GM23338 (cell line): ENCODE measurements around the gene PTPRN2. TPM values are rescaled to one million over a fixed set of nuclear protein-coding genes. Genes with fewer than 3 reads are reported as not detected.

ENCODE experiments used
- ATAC-seq: fragments of 200-7000 bp; cut with Tn5 transposase; 3 replicates; pipeline ENCODE4 v1.9.1; 2020
- DNase-seq: peaks from one replicate; pipeline ENCODE4 v3.0.0-alpha.2; 2015; ENCODE audit warnings: low spot score
- H2AFZ ChIP-seq: fragments of 200-600 bp; sonication (generic); 2 replicates; pipeline ENCODE4 v1.8.0; 2016; ENCODE audit warnings: antibody characterized with exemption, mild to moderate bottlenecking, moderate library complexity
- H3F3A ChIP-seq: fragments of 200-600 bp; sonication (generic); replicated peaks from 2 replicates; pipeline ENCODE4 v1.8.0; 2017; ENCODE audit warnings: antibody characterized with exemption, mixed run types, low read depth
- H3K27ac ChIP-seq: fragments of 200-600 bp; sonication (generic); 2 replicates; pipeline ENCODE4 v1.6.1; 2016; ENCODE audit warnings: low read depth
- H3K27me3 ChIP-seq: fragments of 200-600 bp; sonication (generic); 2 replicates; pipeline ENCODE4 v1.8.0; 2016; ENCODE audit warnings: mild to moderate bottlenecking, mixed run types, moderate library complexity; ENCODE audit not compliant: insufficient read depth
- H3K36me3 ChIP-seq: fragments of 200-600 bp; sonication (generic); 2 replicates; pipeline ENCODE4 v1.8.0; 2016; ENCODE audit warnings: mild to moderate bottlenecking; ENCODE audit not compliant: insufficient read depth
- H3K4me1 ChIP-seq: fragments of 200-600 bp; sonication (generic); 2 replicates; pipeline ENCODE4 v1.8.0; 2016; ENCODE audit warnings: mild to moderate bottlenecking, moderate library complexity; ENCODE audit not compliant: insufficient read depth
- H3K4me2 ChIP-seq: fragments of 200-600 bp; sonication (generic); 2 replicates; pipeline ENCODE4 v1.7.1; 2017; ENCODE audit warnings: mixed run types
- H3K4me3 ChIP-seq: fragments of 200-600 bp; sonication (generic); 2 replicates; pipeline ENCODE4 v1.6.1; 2016; ENCODE audit warnings: mixed run types
- H3K79me2 ChIP-seq: fragments of 200-600 bp; sonication (generic); replicated peaks from 2 replicates; pipeline ENCODE4 v1.8.0; 2017; ENCODE audit warnings: mild to moderate bottlenecking; ENCODE audit not compliant: insufficient read depth
- H3K9me2 ChIP-seq: fragments of 200-600 bp; sonication (generic); 2 replicates; pipeline ENCODE4 v1.8.0; 2017; ENCODE audit not compliant: insufficient read depth
- H4K20me1 ChIP-seq: fragments of 200-600 bp; sonication (generic); replicated peaks from 2 replicates; pipeline ENCODE4 v1.8.0; 2017; ENCODE audit warnings: mild to moderate bottlenecking; ENCODE audit not compliant: insufficient read depth
- H3K27ac Mint-ChIP-seq: 2 replicates; pipeline ENCODE4 v1.8.0; 2020; ENCODE audit warnings: inconsistent platforms, mild to moderate bottlenecking, moderate library complexity, mixed read lengths
- H3K27me3 Mint-ChIP-seq: 3 replicates; pipeline ENCODE4 v1.8.0; 2022; ENCODE audit warnings: low read depth, mild to moderate bottlenecking, moderate library complexity, mixed read lengths, inconsistent platforms; ENCODE audit not compliant: insufficient read depth, poor library complexity
- H3K36me3 Mint-ChIP-seq: 3 replicates; pipeline ENCODE4 v1.8.0; 2021; ENCODE audit warnings: low read depth, mild to moderate bottlenecking, inconsistent platforms, moderate library complexity, mixed read lengths
- H3K4me1 Mint-ChIP-seq: 3 replicates; pipeline ENCODE4 v1.8.0; 2020; ENCODE audit warnings: mild to moderate bottlenecking, inconsistent platforms, mixed read lengths
- H3K4me3 Mint-ChIP-seq: 3 replicates; pipeline ENCODE4 v1.8.0; 2021; ENCODE audit warnings: moderate library complexity, mild to moderate bottlenecking, inconsistent platforms, mixed read lengths
- H3K9me3 Mint-ChIP-seq: 3 replicates; pipeline ENCODE4 v1.8.0; 2020; ENCODE audit warnings: moderate library complexity, mild to moderate bottlenecking, inconsistent platforms, mixed read lengths
- CREB1 ChIP-seq: fragments of 250-450 bp; sonication (Bioruptor Pico); IDR thresholded peaks from 2 replicates; pipeline ENCODE4 v1.5.0; 2020; ENCODE audit warnings: low read depth, mild to moderate bottlenecking, moderate library complexity
- CTCF ChIP-seq, 2 experiments: fragments of 200-600 bp in 1 of 2; sonication (generic) in 1 of 2; conservative IDR thresholded peaks; 2 replicates each; pipeline versions ENCODE4 v1.5.1 to v1.6.1; 2016 to 2017; ENCODE audit warnings: antibody characterized with exemption in 2 of 2, low read depth in 2 of 2, mild to moderate bottlenecking in 2 of 2, moderate library complexity in 1 of 2
- ETS1 ChIP-seq: IDR thresholded peaks from 2 replicates; pipeline ENCODE4 v1.6.1; 2016; ENCODE audit warnings: antibody characterized with exemption
- EZH2phosphoT487 ChIP-seq: fragments of 200-600 bp; sonication (generic); IDR thresholded peaks from one replicate; pipeline ENCODE4 v1.8.1; 2018; ENCODE audit warnings: antibody characterized with exemption; ENCODE audit not compliant: unreplicated experiment
- POLR2AphosphoS5 ChIP-seq: IDR thresholded peaks from 2 replicates; pipeline ENCODE4 v1.6.1; 2016; ENCODE audit warnings: antibody characterized with exemption, low read depth
- REST ChIP-seq: IDR thresholded peaks from one replicate; pipeline ENCODE4 v1.6.1; 2018; ENCODE audit warnings: antibody characterized with exemption; ENCODE audit not compliant: unreplicated experiment
- STAT1 ChIP-seq: IDR thresholded peaks from one replicate; pipeline ENCODE4 v1.6.1; 2016; ENCODE audit warnings: antibody characterized with exemption; ENCODE audit not compliant: unreplicated experiment
- ZNF114 ChIP-seq: fragments of 250-450 bp; sonication (Bioruptor Pico); IDR thresholded peaks from 2 replicates; pipeline ENCODE4 v1.5.0; 2020; ENCODE audit warnings: mild to moderate bottlenecking, moderate library complexity
- polyA plus RNA-seq: library from polyadenylated mRNA; unstranded; fragments of >200 nt; fragmentation: Nextera tagmentation; extraction: Ambion mirVana; gene quantifications from 2 replicates; pipeline ENCODE4 v1.2.1, GENCODE V29; 2016
- total RNA-seq: library from RNA; depleted of rRNA; stranded (reverse); fragments of >200 nt; shearing (Covaris generic); gene quantifications from 2 replicates; pipeline ENCODE4 v1.2.3, GENCODE V29; 2014

The PTPRN2 gene
- total and polyA plus RNA-seq, 2 experiments from 2014 or later: 0.87 to 4.0 TPM

GRCh38 chr7:158488181-158488971 is 99.2 kb downstream of the PTPRN2 start:
- Histone ChIP-seq H3F3A (no peaks in the 10 kb centered on the region), H3K27me3 (no peaks in the 10 kb centered on the region), H3K36me3 (no peaks in the 10 kb centered on the region), H3K4me3 (no peak overlapping the region), H3K4me1 (no peaks in the 10 kb centered on the region; the same call in 1 of the 2 replicates), H3K27ac (no peak overlapping the region), H4K20me1 (no peaks in the 10 kb centered on the region), H3K9me2 (no peaks in the 10 kb centered on the region), H2AFZ (0 out of 2 replicates have a peak overlapping the region, but pooled peaks have one; percentile 18), H3K79me2 (no peaks in the 10 kb centered on the region), H3K4me2 (no peak overlapping the region)
- Mint-ChIP-seq H3K27me3 (peaks cover 10% of the 10 kb centered on the region), H3K36me3 (peaks cover 21% of the 10 kb centered on the region), H3K4me3 (no peak overlapping the region), H3K27ac (no peak overlapping the region), H3K4me1 (peaks cover 9% of the 10 kb centered on the region; the same call in 1 of the 3 replicates), H3K9me3 (peaks cover 74% of the 10 kb centered on the region)
- DNase-seq (no peak), ATAC-seq (peak; percentile 22)
- no peak for TF ChIP-seq CTCF (conservative IDR thresholded peaks at IDR 0.05; ENCODE audit: low read depth in 2 of 2)
- TF ChIP-seq STAT1: no peak
- TF ChIP-seq ETS1: no peak
- no peak for TF ChIP-seq CREB1 (CRISPR knock-in tag)
- no peak for TF ChIP-seq EZH2phosphoT487
- TF ChIP-seq POLR2AphosphoS5: no peak
- no peak for TF ChIP-seq ZNF114
- no peak for TF ChIP-seq REST
